Nephron progenitor cell (in vitro differentiated cells): Measurements from ENCODE around the gene CHRNA4.

ENCODE experiments used
- DNase-seq: peaks from one replicate; pipeline ENCODE4 v3.0.0; 2021
- H3K27ac Mint-ChIP-seq: 2 replicates; pipeline ENCODE4 v1.8.0; 2021; ENCODE audit warnings: mild to moderate bottlenecking, moderate library complexity, mixed read lengths
- H3K27me3 Mint-ChIP-seq: 2 replicates; pipeline ENCODE4 v1.8.0; 2021; ENCODE audit warnings: mild to moderate bottlenecking, low read depth, mixed read lengths; ENCODE audit not compliant: poor library complexity
- H3K36me3 Mint-ChIP-seq: 2 replicates; pipeline ENCODE4 v1.8.0; 2021; ENCODE audit warnings: low read depth, mixed read lengths
- H3K4me1 Mint-ChIP-seq: 2 replicates; pipeline ENCODE4 v1.8.0; 2021; ENCODE audit warnings: mixed read lengths
- H3K4me3 Mint-ChIP-seq: 2 replicates; pipeline ENCODE4 v1.8.0; 2021; ENCODE audit warnings: mild to moderate bottlenecking, moderate library complexity, mixed read lengths
- H3K9me3 Mint-ChIP-seq: 2 replicates; pipeline ENCODE4 v1.8.0; 2021; ENCODE audit warnings: mild to moderate bottlenecking, moderate library complexity, mixed read lengths
- CTCF ChIP-seq: fragments of 200-600 bp; sonication (generic); IDR thresholded peaks from 2 replicates; pipeline ENCODE4 v1.5.0; 2021; ENCODE audit warnings: antibody characterized with exemption

CHRNA4 gene

GRCh38 chr20:63377256-63377941, 16.2 kb upstream of the CHRNA4 start:
- no peaks in the 10 kb centered on the region for H3K9me3 Mint-ChIP-seq
- H3K4me1 Mint-ChIP-seq, result peaks cover 38% of the 10 kb centered on the region
- peak overlapping the region; percentile 71 for H3K4me3 Mint-ChIP-seq
- no peak overlapping the region for H3K27ac Mint-ChIP-seq
- peak; percentile 88 for DNase-seq
- no peaks in the 10 kb centered on the region for H3K36me3 Mint-ChIP-seq
- H3K27me3 Mint-ChIP-seq, result peaks cover 19% of the 10 kb centered on the region
- TF ChIP-seq CTCF, result peak; percentile 14

DNA sequence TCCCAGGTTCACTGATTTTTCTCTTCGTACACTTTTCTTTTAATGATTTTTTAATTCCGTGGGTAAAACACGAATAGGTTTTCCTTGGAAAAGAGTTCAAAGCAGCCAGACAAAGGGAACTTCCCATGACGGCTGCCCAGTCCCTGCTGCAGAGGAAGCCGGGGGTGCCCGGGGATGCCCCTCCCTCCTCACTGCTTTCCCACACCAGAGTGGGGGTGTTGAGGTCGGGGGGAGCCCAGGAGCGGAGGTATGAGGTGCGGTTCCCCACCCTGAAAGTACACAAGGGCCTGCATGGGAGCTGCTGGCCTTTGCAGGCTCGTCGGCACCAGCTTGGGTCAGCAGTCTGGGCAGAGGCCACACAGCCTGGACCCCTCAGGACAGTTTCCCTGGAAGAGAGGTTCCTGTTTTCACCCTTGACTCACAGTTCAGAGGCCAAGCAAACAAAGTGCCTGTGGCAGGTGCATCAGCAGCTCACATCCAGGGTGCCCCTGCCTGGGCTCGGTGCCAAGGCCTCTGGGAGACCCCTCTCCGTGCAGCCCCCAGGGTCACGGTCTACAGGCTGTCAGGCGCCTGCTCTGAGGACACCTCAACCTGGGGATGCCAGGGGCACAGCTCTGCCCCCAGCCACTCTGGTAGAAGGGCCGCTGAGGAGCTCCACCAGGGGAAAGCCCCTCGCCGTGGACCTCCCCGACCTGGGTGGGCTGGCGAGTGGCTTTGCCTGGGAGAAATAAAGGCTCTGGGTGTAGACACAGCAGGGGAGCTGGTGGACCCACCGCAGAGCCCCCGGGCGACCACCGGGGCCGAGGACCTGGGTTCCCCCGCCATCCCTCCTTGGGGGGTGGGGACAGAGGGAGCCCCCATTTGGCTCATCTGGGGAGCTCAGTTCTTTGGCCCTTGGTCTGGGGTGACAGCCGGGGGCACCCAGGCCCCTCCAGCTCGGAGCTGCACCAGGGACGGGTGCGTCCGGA, 15.4 kb upstream of the CHRNA4 start:
- DNase-seq, result no peak
- Mint-ChIP-seq H3K4me3 (peak overlapping the region; percentile 71), H3K27ac (no peak overlapping the region), H3K9me3 (no peaks in the 10 kb centered on the region), H3K36me3 (no peaks in the 10 kb centered on the region), H3K27me3 (peaks cover 19% of the 10 kb centered on the region), H3K4me1 (peaks cover 38% of the 10 kb centered on the region)
- no peak for TF ChIP-seq CTCF

- H3K4me1 Mint-ChIP-seq, result peaks cover 39% of the 10 kb centered on the region
- no peak overlapping the region for H3K4me3 Mint-ChIP-seq
- TF ChIP-seq CTCF, result no peak
- peaks cover 15% of the 10 kb centered on the region for H3K27me3 Mint-ChIP-seq
- H3K27ac Mint-ChIP-seq, result no peak overlapping the region
- no peaks in the 10 kb centered on the region for H3K36me3 Mint-ChIP-seq
- DNase-seq, result no peak
- no peaks in the 10 kb centered on the region for H3K9me3 Mint-ChIP-seq
Observed at GRCh38 chr20:63375438-63375837, 14.3 kb upstream of the CHRNA4 start.

GRCh38 chr20:63374504-63374903, 13.4 kb upstream of the CHRNA4 start:
- H3K36me3 Mint-ChIP-seq, result no peaks in the 10 kb centered on the region
- H3K27ac Mint-ChIP-seq, result no peak overlapping the region
- peaks cover 15% of the 10 kb centered on the region for H3K27me3 Mint-ChIP-seq
- H3K4me3 Mint-ChIP-seq, result no peak overlapping the region
- no peak for TF ChIP-seq CTCF
- no peaks in the 10 kb centered on the region for H3K9me3 Mint-ChIP-seq
- H3K4me1 Mint-ChIP-seq, result peaks cover 39% of the 10 kb centered on the region
- no peak for DNase-seq

- H3K4me1 Mint-ChIP-seq, result peaks cover 39% of the 10 kb centered on the region
- H3K27ac Mint-ChIP-seq, result no peak overlapping the region
- H3K27me3 Mint-ChIP-seq, result peaks cover 15% of the 10 kb centered on the region
- H3K36me3 Mint-ChIP-seq, result no peaks in the 10 kb centered on the region
- no peak for TF ChIP-seq CTCF
- no peak for DNase-seq
- H3K9me3 Mint-ChIP-seq, result no peaks in the 10 kb centered on the region
- no peak overlapping the region for H3K4me3 Mint-ChIP-seq
Observed at GRCh38 chr20:63373996-63374395, 12.8 kb upstream of the CHRNA4 start.
